K562 (cell line): Measurements from ENCODE around the gene AGFG2. TPM values are rescaled to one million over a fixed set of nuclear protein-coding genes. Genes with fewer than 3 reads are reported as not detected.
A peak's percentile ranks its signal among the peaks of the same experiment; 100 is the strongest.

Experiments used
- C11orf30 ChIP-seq: fragments of 450-650 bp; IDR thresholded peaks from 2 replicates; pipeline ENCODE4 v1.6.1; 2016; ENCODE audit warnings: low read depth, mild to moderate bottlenecking
- GTF2F1 ChIP-seq: IDR thresholded peaks from 2 replicates; pipeline ENCODE4 v1.6.1; 2011; ENCODE audit warnings: low read depth, low read length, improper control_type of control experiment
- HDAC3 ChIP-seq: fragments of 450-650 bp; IDR thresholded peaks from 2 replicates; pipeline ENCODE4 v1.6.1; 2018; ENCODE audit warnings: borderline replicate concordance, mild to moderate bottlenecking, moderate library complexity; ENCODE audit not compliant: partially characterized antibody
- HMGXB4 ChIP-seq: sonication (generic); formaldehyde crosslinking; IDR thresholded peaks from 2 replicates; pipeline ENCODE4 v1.8.1; 2023; ENCODE audit warnings: mild to moderate bottlenecking, missing genetic modification reagents
- SMARCA4 ChIP-seq: fragments of 450-650 bp; IDR thresholded peaks from 2 replicates; pipeline ENCODE4 v1.6.1; 2016
- SREBF2 ChIP-seq: sonication (generic); formaldehyde crosslinking; IDR thresholded peaks from 2 replicates; pipeline ENCODE4 v1.4.0; 2020; ENCODE audit warnings: mild to moderate bottlenecking, missing genetic modification reagents
- SRSF1 ChIP-seq: fragments of 200-400 bp; formaldehyde crosslinking; IDR thresholded peaks from 2 replicates; pipeline ENCODE4 v1.6.1; 2017; ENCODE audit warnings: mild to moderate bottlenecking, low read depth, low read length, moderate library complexity
- XRCC3 ChIP-seq: fragments of 450-650 bp; IDR thresholded peaks from 2 replicates; pipeline ENCODE4 v1.6.1; 2017; ENCODE audit warnings: mild to moderate bottlenecking, moderate library complexity
- ZNF77 ChIP-seq: fragments of 250-450 bp; sonication (Bioruptor Pico); IDR thresholded peaks from 2 replicates; pipeline ENCODE4 v1.5.0; 2020
- polyA plus RNA-seq, 8 experiments: library from polyadenylated mRNA; depleted of rRNA in 4 of 8; stranded (reverse) in 5 of 8; unstranded in 3 of 8; fragments of >200 nt; fragmentation: Nextera tagmentation in 2 of 8; fragmentation: Illumina TruSeq in 1 of 8; extraction: Ambion mirVana in 2 of 8; extraction: Trizol in 1 of 8; gene quantifications; 2 replicates each; pipeline versions ENCODE4 v1.2.1 to v1.2.3, GENCODE V29; 2011 to 2014; ENCODE audit warnings: inconsistent platforms in 1 of 8, missing spikeins in 1 of 8
- total RNA-seq, 7 experiments: library from RNA; depleted of rRNA in 6 of 7; stranded (reverse); fragments of >200 nt in 6 of 7; fragmentation: Illumina TruSeq in 2 of 7; extraction: Trizol in 2 of 7; gene quantifications; 2 replicates each; pipeline versions ENCODE4 v1.2.1 to v1.2.3, GENCODE V29; 2011 to 2021; ENCODE audit warnings: low replicate concordance in 1 of 7
- TF ChIP-seq, protein P1 (sequence below): sonication (generic); formaldehyde crosslinking; IDR thresholded peaks from 2 replicates; pipeline ENCODE4 v1.8.0; 2022; ENCODE audit warnings: mild to moderate bottlenecking, missing genetic modification reagents
- TF ChIP-seq, protein P2 (sequence below): fragments of 450-650 bp; formaldehyde crosslinking; conservative IDR thresholded peaks from 2 replicates; pipeline ENCODE4 v1.4.0; 2022; ENCODE audit warnings: mild to moderate bottlenecking, missing genetic modification characterization
- TF ChIP-seq, protein P3 (sequence below): fragments of 450-650 bp; formaldehyde crosslinking; IDR thresholded peaks from 2 replicates; pipeline ENCODE4 v1.4.0; 2022; ENCODE audit warnings: mild to moderate bottlenecking, moderate library complexity
- TF ChIP-seq, protein P4 (sequence below): fragments of 450-650 bp; IDR thresholded peaks from 2 replicates; pipeline ENCODE4 v1.6.1; 2018; ENCODE audit not compliant: partially characterized antibody
- TF ChIP-seq, protein P5 (sequence below): sonication (generic); formaldehyde crosslinking; IDR thresholded peaks from 2 replicates; pipeline ENCODE4 v1.8.0; 2023; ENCODE audit warnings: mild to moderate bottlenecking, missing genetic modification reagents

The AGFG2 gene
- total and polyA plus RNA-seq, 9 of the 15 experiments (the other 6 are each of a cell fraction or from before 2014, with no cell fraction given), result 0.31 to 23.1 (median 6.5) TPM

GRCh38 chr7:100539436-100540006 lies 518 bp downstream of the AGFG2 start (continued):
- TF ChIP-seq, protein P1, sequence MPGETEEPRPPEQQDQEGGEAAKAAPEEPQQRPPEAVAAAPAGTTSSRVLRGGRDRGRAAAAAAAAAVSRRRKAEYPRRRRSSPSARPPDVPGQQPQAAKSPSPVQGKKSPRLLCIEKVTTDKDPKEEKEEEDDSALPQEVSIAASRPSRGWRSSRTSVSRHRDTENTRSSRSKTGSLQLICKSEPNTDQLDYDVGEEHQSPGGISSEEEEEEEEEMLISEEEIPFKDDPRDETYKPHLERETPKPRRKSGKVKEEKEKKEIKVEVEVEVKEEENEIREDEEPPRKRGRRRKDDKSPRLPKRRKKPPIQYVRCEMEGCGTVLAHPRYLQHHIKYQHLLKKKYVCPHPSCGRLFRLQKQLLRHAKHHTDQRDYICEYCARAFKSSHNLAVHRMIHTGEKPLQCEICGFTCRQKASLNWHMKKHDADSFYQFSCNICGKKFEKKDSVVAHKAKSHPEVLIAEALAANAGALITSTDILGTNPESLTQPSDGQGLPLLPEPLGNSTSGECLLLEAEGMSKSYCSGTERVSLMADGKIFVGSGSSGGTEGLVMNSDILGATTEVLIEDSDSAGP (CRISPR knock-in tag), result 0 out of 2 replicates have a peak, but pooled peaks have one; percentile 19
- TF ChIP-seq SREBF2 (CRISPR knock-in tag) (no peak), C11orf30 (no peak), HMGXB4 (CRISPR knock-in tag) (0 out of 2 replicates have a peak, but pooled peaks have one; percentile 1), ZNF77 (no peak), GTF2F1 (no peak), SMARCA4 (no peak), HDAC3 (no peak), XRCC3 (no peak), SRSF1 (no peak)
- TF ChIP-seq, protein P2, sequence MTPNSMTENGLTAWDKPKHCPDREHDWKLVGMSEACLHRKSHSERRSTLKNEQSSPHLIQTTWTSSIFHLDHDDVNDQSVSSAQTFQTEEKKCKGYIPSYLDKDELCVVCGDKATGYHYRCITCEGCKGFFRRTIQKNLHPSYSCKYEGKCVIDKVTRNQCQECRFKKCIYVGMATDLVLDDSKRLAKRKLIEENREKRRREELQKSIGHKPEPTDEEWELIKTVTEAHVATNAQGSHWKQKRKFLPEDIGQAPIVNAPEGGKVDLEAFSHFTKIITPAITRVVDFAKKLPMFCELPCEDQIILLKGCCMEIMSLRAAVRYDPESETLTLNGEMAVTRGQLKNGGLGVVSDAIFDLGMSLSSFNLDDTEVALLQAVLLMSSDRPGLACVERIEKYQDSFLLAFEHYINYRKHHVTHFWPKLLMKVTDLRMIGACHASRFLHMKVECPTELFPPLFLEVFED (CRISPR knock-in tag), result 0 out of 2 replicates have a peak, but pooled peaks have one; percentile 36
- TF ChIP-seq, protein P3, sequence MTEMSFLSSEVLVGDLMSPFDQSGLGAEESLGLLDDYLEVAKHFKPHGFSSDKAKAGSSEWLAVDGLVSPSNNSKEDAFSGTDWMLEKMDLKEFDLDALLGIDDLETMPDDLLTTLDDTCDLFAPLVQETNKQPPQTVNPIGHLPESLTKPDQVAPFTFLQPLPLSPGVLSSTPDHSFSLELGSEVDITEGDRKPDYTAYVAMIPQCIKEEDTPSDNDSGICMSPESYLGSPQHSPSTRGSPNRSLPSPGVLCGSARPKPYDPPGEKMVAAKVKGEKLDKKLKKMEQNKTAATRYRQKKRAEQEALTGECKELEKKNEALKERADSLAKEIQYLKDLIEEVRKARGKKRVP (CRISPR knock-in tag), result no peak
- TF ChIP-seq, protein P4, sequence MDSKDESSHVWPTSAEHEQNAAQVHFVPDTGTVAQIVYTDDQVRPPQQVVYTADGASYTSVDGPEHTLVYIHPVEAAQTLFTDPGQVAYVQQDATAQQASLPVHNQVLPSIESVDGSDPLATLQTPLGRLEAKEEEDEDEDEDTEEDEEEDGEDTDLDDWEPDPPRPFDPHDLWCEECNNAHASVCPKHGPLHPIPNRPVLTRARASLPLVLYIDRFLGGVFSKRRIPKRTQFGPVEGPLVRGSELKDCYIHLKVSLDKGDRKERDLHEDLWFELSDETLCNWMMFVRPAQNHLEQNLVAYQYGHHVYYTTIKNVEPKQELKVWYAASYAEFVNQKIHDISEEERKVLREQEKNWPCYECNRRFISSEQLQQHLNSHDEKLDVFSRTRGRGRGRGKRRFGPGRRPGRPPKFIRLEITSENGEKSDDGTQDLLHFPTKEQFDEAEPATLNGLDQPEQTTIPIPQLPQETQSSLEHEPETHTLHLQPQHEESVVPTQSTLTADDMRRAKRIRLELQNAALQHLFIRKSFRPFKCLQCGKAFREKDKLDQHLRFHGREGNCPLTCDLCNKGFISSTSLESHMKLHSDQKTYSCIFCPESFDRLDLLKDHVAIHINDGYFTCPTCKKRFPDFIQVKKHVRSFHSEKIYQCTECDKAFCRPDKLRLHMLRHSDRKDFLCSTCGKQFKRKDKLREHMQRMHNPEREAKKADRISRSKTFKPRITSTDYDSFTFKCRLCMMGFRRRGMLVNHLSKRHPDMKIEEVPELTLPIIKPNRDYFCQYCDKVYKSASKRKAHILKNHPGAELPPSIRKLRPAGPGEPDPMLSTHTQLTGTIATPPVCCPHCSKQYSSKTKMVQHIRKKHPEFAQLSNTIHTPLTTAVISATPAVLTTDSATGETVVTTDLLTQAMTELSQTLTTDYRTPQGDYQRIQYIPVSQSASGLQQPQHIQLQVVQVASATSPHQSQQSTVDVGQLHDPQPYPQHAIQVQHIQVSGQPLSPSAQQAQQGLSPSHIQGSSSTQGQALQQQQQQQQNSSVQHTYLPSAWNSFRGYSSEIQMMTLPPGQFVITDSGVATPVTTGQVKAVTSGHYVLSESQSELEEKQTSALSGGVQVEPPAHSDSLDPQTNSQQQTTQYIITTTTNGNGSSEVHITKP, result no peak
- TF ChIP-seq, protein P5, sequence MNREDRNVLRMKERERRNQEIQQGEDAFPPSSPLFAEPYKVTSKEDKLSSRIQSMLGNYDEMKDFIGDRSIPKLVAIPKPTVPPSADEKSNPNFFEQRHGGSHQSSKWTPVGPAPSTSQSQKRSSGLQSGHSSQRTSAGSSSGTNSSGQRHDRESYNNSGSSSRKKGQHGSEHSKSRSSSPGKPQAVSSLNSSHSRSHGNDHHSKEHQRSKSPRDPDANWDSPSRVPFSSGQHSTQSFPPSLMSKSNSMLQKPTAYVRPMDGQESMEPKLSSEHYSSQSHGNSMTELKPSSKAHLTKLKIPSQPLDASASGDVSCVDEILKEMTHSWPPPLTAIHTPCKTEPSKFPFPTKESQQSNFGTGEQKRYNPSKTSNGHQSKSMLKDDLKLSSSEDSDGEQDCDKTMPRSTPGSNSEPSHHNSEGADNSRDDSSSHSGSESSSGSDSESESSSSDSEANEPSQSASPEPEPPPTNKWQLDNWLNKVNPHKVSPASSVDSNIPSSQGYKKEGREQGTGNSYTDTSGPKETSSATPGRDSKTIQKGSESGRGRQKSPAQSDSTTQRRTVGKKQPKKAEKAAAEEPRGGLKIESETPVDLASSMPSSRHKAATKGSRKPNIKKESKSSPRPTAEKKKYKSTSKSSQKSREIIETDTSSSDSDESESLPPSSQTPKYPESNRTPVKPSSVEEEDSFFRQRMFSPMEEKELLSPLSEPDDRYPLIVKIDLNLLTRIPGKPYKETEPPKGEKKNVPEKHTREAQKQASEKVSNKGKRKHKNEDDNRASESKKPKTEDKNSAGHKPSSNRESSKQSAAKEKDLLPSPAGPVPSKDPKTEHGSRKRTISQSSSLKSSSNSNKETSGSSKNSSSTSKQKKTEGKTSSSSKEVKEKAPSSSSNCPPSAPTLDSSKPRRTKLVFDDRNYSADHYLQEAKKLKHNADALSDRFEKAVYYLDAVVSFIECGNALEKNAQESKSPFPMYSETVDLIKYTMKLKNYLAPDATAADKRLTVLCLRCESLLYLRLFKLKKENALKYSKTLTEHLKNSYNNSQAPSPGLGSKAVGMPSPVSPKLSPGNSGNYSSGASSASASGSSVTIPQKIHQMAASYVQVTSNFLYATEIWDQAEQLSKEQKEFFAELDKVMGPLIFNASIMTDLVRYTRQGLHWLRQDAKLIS (CRISPR knock-in tag), result peak; percentile 43; the same call in 1 of the 2 replicates
